Measurements from ENCODE around the gene LANCL2.

DNA sequence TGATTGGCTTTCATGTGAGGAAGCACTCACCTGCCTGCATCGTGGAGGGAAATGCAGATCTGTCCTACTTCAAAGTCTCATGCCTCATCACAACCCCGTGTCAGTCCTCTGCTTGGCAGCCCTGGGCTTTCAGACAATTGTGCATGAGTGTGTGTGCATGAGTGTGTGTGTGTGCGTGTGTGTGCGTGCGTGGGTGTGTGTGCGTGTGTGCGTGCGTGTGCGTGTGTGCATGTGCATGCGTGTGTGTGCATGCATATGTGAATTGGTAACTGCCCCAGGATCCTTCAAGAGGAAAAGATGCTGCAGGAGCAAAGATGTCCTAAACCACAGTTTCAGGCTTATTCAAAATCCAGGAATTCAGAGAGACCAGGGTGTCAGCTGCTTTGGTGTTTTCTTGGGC, 71.3 kb downstream of the LANCL2 start:
- TF ChIP-seq, protein P1, sequence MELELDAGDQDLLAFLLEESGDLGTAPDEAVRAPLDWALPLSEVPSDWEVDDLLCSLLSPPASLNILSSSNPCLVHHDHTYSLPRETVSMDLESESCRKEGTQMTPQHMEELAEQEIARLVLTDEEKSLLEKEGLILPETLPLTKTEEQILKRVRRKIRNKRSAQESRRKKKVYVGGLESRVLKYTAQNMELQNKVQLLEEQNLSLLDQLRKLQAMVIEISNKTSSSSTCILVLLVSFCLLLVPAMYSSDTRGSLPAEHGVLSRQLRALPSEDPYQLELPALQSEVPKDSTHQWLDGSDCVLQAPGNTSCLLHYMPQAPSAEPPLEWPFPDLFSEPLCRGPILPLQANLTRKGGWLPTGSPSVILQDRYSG (tag; conservative IDR thresholded peaks at IDR 0.05; ENCODE audit: low read depth): no peak
- TF ChIP-seq ZNF121 (CRISPR knock-in tag; conservative IDR thresholded peaks at IDR 0.05) (no peak), SIN3B (IDR thresholded peaks at IDR 0.05; ENCODE audit: low read depth) (no peak), ZZZ3 (IDR thresholded peaks at IDR 0.05) (no peak), POLR2AphosphoS5 (IDR thresholded peaks at IDR 0.05; ENCODE audit: control insufficient read depth, insufficient read depth, low read depth, low read length) (no peak), ZNF263 (CRISPR knock-in tag; IDR thresholded peaks at IDR 0.05; ENCODE audit: borderline replicate concordance) (no peak), ZNF274 (IDR thresholded peaks at IDR 0.05; ENCODE audit: borderline replicate concordance, low read depth, low read length) (no peak), FOXM1 (IDR thresholded peaks at IDR 0.05; ENCODE audit: low read depth) (no peak), FOXM1 (CRISPR knock-in tag; IDR thresholded peaks at IDR 0.05; ENCODE audit: low read depth) (no peak), ZNF354B (CRISPR knock-in tag; IDR thresholded peaks at IDR 0.05) (no peak), SREBF2 (CRISPR knock-in tag; IDR thresholded peaks at IDR 0.05) (no peak), ZNF175 (CRISPR knock-in tag; IDR thresholded peaks at IDR 0.05; ENCODE audit: low read depth) (no peak)
- TF ChIP-seq, protein P2, sequence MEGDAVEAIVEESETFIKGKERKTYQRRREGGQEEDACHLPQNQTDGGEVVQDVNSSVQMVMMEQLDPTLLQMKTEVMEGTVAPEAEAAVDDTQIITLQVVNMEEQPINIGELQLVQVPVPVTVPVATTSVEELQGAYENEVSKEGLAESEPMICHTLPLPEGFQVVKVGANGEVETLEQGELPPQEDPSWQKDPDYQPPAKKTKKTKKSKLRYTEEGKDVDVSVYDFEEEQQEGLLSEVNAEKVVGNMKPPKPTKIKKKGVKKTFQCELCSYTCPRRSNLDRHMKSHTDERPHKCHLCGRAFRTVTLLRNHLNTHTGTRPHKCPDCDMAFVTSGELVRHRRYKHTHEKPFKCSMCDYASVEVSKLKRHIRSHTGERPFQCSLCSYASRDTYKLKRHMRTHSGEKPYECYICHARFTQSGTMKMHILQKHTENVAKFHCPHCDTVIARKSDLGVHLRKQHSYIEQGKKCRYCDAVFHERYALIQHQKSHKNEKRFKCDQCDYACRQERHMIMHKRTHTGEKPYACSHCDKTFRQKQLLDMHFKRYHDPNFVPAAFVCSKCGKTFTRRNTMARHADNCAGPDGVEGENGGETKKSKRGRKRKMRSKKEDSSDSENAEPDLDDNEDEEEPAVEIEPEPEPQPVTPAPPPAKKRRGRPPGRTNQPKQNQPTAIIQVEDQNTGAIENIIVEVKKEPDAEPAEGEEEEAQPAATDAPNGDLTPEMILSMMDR (IDR thresholded peaks at IDR 0.05 in 2 of 3, conservative IDR thresholded peaks at IDR 0.05 in 1 of 3; ENCODE audit: insufficient read depth in 2 of 3, low read depth in 1 of 3, low read length in 3 of 3): no peak
